Peyer's patch (tissue), 4 donors: Measurements from ENCODE around the gene NAA10.

Source experiments
- POLR2A ChIP-seq, 2 donors: fragments of 450-650 bp; IDR thresholded peaks; one replicate each; pipeline ENCODE4 v1.5.1; 2017; ENCODE audit warnings: antibody characterized with exemption in 2 of 2, mild to moderate bottlenecking in 2 of 2, moderate library complexity in 2 of 2
- TF ChIP-seq, protein P1 (sequence below), 6 experiments: fragments of 450-650 bp in 4 of 6; fragments of 200-600 bp in 2 of 6; sonication (generic) in 1 of 6; IDR thresholded peaks; one replicate each; pipeline ENCODE4 v1.5.1; 2017 to 2019; ENCODE audit warnings: antibody characterized with exemption in 6 of 6, mild to moderate bottlenecking in 3 of 6, moderate library complexity in 1 of 6

DNA sequence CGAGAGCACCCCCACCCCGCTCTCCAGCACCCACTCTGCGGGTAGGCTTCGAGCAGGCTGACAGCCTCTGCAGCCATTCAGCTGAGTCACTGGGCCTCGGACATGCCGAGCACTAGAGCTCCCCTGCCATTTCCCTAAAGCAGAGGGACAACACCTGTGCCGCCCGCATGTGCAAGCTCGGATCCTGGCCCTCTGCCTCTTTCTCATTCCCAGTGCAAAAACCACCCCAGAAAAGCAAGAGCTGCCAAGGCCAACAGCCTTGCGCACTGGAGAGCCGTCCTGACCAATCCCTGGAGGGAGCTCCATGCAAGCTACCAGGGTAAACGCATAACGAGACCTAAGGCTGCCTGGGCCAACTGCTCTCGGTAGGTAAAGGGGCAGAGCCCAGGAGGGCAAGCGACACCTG lies 31.4 kb upstream of the NAA10 start:
- TF ChIP-seq, protein P1, sequence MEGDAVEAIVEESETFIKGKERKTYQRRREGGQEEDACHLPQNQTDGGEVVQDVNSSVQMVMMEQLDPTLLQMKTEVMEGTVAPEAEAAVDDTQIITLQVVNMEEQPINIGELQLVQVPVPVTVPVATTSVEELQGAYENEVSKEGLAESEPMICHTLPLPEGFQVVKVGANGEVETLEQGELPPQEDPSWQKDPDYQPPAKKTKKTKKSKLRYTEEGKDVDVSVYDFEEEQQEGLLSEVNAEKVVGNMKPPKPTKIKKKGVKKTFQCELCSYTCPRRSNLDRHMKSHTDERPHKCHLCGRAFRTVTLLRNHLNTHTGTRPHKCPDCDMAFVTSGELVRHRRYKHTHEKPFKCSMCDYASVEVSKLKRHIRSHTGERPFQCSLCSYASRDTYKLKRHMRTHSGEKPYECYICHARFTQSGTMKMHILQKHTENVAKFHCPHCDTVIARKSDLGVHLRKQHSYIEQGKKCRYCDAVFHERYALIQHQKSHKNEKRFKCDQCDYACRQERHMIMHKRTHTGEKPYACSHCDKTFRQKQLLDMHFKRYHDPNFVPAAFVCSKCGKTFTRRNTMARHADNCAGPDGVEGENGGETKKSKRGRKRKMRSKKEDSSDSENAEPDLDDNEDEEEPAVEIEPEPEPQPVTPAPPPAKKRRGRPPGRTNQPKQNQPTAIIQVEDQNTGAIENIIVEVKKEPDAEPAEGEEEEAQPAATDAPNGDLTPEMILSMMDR (IDR thresholded peaks at IDR 0.05), result no peak
- TF ChIP-seq POLR2A (IDR thresholded peaks at IDR 0.05), result no peak
